HUDEP-2 (cell line): ENCODE results near the gene CPN2.

ENCODE experiments used
- DNase-seq, 76 experiments: peaks; one replicate each; lab custom pipeline; 2025; ENCODE audit not compliant: unreplicated experiment in 76 of 76; lab: John Stamatoyannopoulos, UW

CPN2 gene

DNA sequence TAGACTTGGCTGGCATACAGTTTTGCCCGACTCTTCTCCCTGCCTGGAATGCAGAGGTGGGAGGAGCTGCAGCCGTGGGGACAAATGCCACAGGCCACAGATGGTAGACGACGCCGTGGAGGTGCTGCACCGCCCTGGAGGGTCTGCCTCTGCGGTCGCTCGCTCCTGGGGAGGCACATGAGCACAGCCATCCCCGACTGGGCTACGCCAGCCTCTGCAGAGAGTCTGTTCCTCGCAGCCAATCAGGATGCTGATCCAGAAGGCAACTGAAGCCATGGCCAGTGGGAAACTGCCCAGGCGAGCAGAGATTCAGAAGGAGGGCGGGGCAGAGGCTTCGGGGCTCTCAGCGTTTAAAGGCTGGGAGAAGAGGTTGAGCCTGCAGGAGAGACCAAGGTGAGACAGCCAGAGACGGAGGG, 30.3 kb upstream of the CPN2 start:
- no peak for DNase-seq

DNA sequence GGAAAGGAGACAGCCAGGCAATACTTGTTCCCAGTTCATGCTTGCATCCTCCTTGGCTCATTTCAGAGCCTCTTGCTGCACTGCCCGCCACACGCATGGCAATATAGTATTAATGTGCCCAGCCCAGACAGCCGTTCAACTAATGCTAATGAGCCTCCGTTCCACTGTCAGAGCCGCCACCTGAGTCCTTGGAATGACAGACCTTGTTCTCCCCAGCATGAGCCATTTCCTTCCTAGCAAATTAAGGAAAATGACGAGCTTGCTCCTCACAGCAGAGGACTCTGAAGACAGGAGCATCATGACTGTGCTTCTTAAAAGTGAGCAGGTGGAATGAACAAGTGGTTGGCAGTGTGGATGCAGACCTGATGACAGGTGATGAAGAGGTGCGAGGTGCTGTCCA, 29.2 kb upstream of the CPN2 start:
- no peak for DNase-seq

GRCh38 chr3:194379651-194380050, 28.5 kb upstream of the CPN2 start:
- no peak for DNase-seq

DNA sequence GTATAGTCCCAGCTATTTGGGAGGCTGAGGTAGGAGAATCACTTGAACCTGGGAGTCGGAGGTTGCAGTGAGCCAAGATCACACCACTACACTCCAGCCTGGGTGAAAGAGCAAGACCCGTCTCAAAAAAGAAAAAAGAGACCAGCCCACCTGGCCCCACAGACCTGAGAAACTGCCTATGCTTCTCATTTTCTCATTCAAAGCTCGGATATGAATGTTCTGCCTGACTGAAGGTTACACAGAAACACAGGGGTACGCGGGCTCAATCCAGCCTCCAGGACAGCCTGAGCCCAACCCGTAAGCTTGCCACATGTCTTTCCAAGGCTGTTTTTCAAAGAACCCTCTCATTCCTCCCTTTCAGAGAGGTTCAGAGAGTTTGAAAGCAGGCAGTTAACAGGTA, 28.1 kb upstream of the CPN2 start:
- no peak for DNase-seq

- DNase-seq, result no peak
Measured at GRCh38 chr3:194377708-194378107, 26.6 kb upstream of the CPN2 start.

DNA sequence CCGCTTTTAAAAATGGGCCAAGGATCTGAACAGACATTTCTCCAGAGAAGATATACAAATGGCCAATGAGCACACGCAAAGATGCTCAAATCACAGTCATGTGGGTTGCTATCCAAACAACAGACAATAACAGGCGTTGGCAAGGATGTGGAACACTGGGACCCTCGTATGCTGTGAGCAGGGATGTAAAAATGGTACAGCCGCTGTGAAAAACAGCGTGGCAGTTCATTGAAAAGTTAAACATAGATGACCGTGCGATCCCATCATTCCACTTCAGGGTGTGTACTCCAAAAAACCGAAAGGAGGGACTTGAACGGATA, 25.1 kb upstream of the CPN2 start:
- DNase-seq, result no peak

DNA sequence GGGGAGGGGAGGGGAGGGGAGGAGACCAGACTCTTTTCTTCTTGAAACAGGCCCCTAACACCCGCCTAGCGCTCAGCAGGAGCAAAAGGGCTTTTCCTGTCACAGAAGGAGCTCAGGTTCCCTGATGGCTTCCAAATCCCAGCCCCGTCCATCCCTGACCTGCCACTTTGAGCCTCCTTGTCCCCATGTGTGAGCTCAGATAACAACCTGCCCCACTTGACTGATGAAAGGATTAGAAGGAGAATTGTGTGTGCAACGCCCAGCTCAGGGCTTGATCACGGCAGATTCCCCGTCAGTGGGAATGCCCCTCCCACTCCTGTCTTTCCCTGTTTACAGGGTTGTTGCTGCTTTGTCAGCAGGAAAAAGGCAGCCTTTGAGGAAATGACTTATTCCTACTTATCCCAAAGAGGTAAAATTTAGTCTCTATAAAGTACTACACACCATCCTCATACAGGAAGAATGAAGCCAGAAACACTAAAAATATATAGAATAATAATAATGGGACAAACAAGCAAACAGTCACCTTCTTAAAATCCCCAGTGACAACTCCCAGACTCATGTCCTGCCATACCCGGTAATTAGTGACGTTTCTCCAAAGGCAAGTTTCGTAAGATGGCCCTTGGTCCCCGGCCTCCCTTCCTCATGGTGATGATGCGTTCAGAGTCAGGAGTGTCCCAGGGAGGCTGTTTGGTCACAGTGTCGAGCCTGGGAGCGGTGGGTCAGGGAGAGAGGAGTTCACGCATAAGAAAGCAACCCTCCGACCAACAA, 24.5 kb upstream of the CPN2 start:
- no peak for DNase-seq

GRCh38 chr3:194374935-194375334, 23.8 kb upstream of the CPN2 start:
- DNase-seq, result no peak

DNA sequence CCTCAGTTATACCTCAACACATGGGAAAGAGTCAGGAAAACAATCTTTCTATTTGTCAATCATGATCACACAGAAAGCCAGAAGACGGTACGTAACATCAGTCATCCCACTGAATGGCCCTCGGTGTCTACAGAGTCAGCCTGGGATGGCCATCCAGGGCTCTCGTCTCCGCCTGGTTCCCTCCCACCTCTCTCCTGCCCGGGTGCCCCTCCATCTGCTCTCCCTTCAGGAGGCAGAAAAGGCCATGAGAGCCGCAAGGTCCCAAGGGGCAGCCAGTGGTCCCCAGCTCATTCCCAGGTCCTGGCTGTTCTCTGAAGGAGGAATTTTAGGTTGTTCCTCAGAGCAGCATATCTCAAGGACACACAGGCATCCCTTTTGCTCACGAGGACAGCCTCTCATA, 22.8 kb upstream of the CPN2 start:
- no peak for DNase-seq

DNA sequence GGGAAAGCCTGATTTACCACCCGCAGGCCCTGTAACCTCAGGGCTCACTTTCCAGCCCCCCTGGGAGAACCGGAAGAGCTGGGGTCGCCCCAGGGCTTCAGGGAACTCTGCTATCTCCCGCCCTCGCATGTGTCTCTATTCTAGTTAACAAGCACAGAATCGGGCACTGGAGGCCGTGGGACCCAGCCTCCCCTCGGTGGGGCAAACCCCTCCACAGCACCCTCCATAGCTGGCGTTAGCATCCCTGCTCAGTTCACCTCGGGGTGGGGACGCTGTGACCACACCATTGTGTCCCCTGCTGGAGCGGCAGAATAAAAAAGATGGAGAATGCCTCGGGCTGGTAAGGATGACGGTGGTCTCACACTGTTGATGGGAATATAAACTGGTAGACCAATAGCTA, 21.9 kb upstream of the CPN2 start:
- no peak for DNase-seq

DNA sequence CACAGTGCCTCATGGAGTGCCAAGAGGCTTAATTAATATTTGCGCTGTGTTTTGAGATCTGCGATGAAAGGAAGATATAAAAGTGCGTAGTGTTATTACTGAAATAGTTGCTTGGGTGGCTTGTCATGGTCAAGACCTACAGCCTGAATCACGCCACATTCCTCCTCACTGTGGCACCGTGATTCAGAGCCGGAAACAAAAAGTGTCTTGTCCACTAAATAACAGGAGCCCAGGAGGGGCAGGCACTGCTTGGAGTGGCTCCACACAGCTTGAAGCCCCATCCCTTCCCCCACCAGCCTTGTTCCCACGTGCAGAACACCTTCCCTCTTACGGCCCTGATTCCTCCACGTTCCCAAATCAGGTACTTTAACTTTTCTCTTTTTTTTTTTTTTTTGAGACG, 19.6 kb upstream of the CPN2 start:
- DNase-seq, result no peak

DNA sequence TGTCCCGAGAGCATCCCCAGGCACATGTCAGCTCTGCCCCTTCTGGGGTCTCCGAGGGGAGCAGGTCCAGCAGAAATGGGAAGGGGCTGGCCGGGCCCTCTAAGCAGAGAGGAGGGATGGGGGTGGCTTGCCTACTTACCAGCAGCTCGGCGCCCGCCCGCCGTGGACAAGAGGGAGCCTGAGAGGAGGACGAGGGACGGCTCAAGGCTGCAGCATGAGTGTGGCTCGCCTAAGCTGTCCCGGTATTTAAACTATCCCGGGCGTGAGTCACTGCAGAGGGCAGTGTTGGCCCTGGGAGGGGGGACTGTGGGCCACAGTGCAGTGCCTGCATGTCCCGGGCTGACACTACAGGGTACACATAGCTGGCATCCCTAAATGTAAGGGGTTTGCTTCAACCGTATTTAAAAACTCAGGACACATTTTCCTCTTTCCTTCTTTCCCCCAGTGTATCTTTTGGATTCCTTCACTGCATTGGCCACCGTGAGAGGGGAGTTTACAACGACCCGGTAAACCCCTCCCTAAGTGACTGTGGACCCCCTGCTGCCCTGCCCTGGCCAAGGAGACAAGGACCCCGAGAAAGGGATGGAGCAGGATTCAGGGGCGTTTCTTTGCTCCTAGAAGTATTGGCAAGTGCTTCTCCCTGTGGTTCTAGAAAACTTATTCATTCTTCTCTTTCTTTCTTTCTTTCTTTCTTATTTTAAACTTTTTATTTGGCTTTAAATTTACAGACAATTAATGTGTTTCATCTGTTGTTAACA, 18.6 kb upstream of the CPN2 start, which contains the start of gene LRRC15:
Gene LRRC15, minus strand, starts transcription at position 222 of the 758 bp plus-strand sequence. CDS start 8,700 bp downstream, outside the sequence.
- peak in 1 of 76 experiments; percentile 6 for DNase-seq

GRCh38 chr3:194368918-194369317, 17.8 kb upstream of the CPN2 start:
- DNase-seq, result no peak

DNA sequence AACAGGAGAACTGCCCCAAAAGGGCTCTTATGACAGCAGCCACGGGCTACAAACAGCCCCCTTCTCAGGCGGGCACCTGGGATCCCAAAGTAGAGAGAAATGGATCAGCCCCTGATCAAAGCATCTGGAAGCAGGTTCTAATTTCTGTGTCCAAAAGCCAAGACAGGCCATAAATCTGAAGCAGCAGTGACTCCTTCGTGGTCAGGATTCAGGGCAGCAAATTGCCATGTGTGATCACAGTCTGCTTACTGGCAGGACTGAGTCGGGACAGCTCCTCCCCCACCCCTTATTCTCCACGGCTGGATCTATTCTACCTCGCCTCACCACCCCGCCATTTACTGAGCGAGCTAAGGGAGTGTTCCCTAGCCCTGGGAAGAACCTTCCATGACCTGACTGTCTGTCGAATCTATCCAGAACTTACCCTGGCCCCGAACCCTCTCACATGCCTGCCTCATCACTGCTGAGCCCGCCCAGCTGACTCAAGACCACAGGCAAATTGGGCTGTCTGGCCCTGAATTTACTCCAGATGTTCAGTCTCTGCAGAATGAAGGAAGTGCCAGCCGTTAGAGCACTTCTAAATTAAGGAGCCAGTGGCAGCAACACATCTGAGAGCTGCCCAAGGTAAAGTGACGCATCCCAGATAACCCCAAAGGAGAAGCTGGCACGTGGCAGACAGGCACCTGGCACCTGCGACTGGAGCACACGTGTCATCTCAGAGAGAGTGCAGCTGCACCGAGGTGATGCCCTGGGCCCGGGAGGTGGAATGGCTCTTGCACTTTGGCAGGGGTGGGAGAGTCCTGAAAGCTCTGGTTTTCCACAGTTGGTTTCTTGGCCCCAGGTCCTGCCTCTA, 17.1 kb upstream of the CPN2 start:
- no peak for DNase-seq

DNA sequence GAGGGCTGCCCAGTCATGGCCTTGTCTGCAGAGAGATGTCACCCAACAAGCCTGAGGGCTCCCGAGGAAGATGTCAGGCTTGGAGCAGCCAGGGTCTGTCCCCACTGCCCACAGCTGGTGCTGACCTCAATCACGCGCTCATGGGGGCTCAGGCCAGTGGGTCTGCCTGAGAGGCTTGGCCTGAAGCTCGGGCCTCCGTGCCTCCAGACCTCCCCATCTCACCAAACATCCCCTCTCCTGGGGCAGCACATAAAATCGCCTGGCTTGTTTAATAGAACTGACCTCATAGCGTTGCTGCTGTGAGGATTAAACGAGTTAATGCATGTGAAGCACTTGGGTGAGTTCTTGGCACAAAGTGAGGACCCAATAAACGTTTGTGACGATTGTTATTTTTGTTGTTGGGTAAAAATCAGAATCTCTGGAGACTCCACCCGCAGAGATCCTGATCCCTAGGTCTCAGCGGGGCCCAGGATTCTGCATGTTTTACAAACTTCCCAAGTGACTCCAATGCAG, 14.9 kb upstream of the CPN2 start:
- no peak for DNase-seq

GRCh38 chr3:194365526-194365925, 14.4 kb upstream of the CPN2 start:
- DNase-seq, result no peak

- DNase-seq, result no peak
Measured at GRCh38 chr3:194364652-194365434, 13.7 kb upstream of the CPN2 start.

DNA sequence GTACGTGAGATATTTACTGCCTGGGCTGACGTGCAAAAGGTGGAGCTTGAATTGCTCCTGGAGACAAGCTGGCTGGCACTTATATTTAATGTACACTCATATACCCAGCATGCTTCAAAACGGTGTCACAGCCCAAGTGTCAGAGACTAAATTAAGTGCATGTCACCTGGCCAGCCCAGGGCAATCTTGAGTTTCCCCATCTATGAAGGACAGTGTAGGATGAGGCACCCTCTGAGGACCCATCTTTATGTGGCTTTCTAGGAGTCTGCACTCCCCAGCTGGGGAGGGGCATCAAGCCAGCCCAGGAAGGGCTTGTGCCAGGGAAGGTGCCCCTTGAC, 13.2 kb upstream of the CPN2 start:
- DNase-seq, result no peak

DNA sequence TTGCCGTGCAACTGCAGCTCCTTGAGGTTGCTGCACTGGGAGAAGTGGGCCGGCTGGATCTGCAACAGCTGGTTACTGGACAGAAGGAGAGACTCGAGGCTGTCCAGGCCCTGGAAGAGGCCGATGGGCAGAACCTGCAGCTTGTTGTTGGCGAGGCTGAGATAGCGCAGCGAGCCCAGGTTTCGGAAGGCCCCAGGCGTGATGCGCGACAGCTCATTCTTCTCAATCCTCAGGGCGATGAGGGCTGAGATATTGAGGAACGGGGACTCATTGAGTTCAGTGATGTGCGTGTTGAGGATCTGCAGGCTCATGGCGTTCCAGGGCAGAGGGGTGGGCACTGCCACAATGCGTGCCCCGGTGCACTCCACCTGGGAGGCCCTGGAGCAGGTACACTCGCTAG, 9.4 kb upstream of the CPN2 start:
- no peak for DNase-seq

- no peak for DNase-seq
Measured at GRCh38 chr3:194357681-194358080, 6.6 kb upstream of the CPN2 start.

GRCh38 chr3:194355379-194355778, 4.3 kb upstream of the CPN2 start:
- no peak for DNase-seq
